ENCODE results near the gene COPS7A. TPM values are rescaled to one million over a fixed set of nuclear protein-coding genes. Genes with fewer than 3 reads are reported as not detected.
"Not testable (repeated sequence)": the region's sequence is repeated elsewhere in the genome, so short reads cannot be mapped to it uniquely, and the experiment has no call there.

Gene COPS7A
- total RNA-seq, 1 donor from 2014 or later = 35.8 TPM

DNA sequence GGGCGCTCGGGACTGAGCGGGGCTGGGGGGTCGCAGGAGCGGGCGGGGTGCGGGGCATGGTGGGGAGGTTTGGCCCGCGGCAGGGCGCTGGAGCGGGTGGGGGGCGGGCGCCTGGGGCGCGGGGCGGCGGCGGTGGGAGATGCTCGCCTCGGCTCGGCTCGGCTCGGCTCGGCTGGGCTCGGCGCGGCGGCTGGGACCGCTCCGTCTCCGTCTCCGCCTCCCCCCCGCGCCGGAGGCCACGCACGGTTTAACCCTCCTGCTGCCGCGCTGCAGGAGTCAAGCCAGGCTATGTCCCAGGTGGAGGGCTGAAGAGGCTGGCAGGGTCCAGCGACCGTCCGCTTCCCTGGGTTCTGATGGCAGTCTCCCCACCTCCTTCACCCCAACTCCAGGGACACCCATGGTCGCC lies 23.2 kb upstream of the COPS7A start, which contains the start of gene PIANP:
Gene PIANP, minus strand, starts transcription at position 170 of the 406 bp plus-strand sequence. CDS start 2,754 bp downstream, outside the sequence.
- H3K4me1 Mint-ChIP-seq = peaks cover 54% of the 10 kb centered on the region
- intact Hi-C loops (cut with micrococcal nuclease) = no loop called here
- H3K27me3 Mint-ChIP-seq = peaks cover 38% of the 10 kb centered on the region
- H3K9me3 Mint-ChIP-seq = no peaks in the 10 kb centered on the region
- H3K27ac Mint-ChIP-seq = no peak within 1 kb of the TSS
- ATAC-seq (ENCODE audit: low read depth) = peak; percentile 55
- CTCF ChIA-PET = no interaction called here
- TF ChIP-seq, protein P1, sequence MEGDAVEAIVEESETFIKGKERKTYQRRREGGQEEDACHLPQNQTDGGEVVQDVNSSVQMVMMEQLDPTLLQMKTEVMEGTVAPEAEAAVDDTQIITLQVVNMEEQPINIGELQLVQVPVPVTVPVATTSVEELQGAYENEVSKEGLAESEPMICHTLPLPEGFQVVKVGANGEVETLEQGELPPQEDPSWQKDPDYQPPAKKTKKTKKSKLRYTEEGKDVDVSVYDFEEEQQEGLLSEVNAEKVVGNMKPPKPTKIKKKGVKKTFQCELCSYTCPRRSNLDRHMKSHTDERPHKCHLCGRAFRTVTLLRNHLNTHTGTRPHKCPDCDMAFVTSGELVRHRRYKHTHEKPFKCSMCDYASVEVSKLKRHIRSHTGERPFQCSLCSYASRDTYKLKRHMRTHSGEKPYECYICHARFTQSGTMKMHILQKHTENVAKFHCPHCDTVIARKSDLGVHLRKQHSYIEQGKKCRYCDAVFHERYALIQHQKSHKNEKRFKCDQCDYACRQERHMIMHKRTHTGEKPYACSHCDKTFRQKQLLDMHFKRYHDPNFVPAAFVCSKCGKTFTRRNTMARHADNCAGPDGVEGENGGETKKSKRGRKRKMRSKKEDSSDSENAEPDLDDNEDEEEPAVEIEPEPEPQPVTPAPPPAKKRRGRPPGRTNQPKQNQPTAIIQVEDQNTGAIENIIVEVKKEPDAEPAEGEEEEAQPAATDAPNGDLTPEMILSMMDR (IDR thresholded peaks at IDR 0.05) = no peak
- POLR2A ChIA-PET = interaction anchor here (2.7 kb wide), 1 partner anchor 12 kb away, joined by 23 read pairs; the partner anchor contains the start of gene ZNF384
- H3K36me3 Mint-ChIP-seq (ENCODE audit: low read depth) = no peaks in the 10 kb centered on the region
- peak; percentile 52 for DNase-seq
- peak within 1 kb of the TSS; percentile 77 for H3K4me3 Mint-ChIP-seq

DNA sequence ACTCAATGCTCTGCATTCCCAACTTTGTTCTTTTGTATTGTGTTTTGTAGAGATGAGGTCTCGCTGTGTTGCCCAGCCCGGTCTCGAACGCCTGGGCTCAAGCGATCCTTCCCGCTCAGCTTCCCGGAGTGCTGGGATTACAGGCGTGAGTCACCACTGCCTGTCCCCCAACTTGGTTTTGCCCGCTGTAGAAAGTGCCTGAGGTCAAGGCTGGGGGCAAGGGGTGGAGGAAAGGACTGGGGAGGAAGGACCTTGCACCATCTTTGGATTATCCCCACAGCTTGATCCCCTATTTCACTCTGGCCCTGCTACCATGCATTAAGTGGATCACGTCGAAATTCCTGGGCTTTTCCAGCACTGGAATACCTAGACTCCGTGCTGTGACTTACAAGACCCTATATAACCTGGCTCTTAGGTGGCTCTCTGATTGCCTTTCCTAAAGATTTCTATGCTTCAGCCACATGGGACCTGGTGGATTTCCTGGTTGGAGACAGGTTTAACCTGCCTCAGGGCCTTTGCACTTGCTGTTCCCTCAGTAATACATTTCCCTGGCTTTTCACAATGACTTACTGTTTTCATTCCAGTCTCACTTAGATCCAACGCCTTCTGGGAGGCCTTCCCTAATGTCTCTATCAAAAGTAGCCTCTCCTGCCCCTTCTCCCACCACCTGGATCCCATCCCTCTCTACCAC lies 22.6 kb upstream of the COPS7A start:
- DNase-seq (no peak), ATAC-seq (ENCODE audit: low read depth) (no peak)
- CTCF ChIA-PET = no interaction called here
- Mint-ChIP-seq H3K4me1 (peaks cover 48% of the 10 kb centered on the region), H3K27me3 (peaks cover 38% of the 10 kb centered on the region), H3K9me3 (no peaks in the 10 kb centered on the region), H3K36me3 (ENCODE audit: low read depth) (no peaks in the 10 kb centered on the region), H3K27ac (no peak overlapping the region), H3K4me3 (peak overlapping the region; percentile 77)
- intact Hi-C loops (cut with micrococcal nuclease) = no loop called here
- TF ChIP-seq, protein P1 (IDR thresholded peaks at IDR 0.05) = no peak
- POLR2A ChIA-PET = no interaction called here

DNA sequence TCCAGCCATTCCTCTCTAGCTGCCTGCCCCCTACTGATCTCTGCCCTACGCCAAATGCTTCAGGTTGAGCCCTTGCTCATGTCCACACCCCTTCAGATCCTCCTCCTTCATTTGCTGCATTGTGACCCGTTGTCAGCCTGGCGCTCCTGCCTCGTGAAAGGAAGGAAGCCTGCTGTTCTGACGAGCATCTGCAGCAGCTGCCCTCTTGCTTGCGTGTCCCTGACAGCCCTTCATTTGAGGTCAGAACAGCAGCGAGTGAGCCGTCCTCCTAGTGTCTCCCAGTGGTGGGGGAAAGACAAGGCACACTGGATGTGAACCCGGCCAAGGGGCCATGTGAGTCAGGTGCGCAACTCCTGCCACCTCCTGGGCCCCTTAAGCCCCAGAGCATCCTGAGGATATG lies 20.2 kb upstream of the COPS7A start:
- no peak for DNase-seq
- CTCF ChIA-PET = no interaction called here
- H3K27ac Mint-ChIP-seq = no peak overlapping the region
- H3K27me3 Mint-ChIP-seq = peaks cover 41% of the 10 kb centered on the region
- intact Hi-C loops (cut with micrococcal nuclease) = no loop called here
- POLR2A ChIA-PET = no interaction called here
- H3K4me3 Mint-ChIP-seq = peak overlapping the region; percentile 1
- ATAC-seq (ENCODE audit: low read depth) = no peak
- H3K9me3 Mint-ChIP-seq = no peaks in the 10 kb centered on the region
- TF ChIP-seq, protein P1 (IDR thresholded peaks at IDR 0.05) = no peak
- H3K4me1 Mint-ChIP-seq = peaks cover 25% of the 10 kb centered on the region
- no peaks in the 10 kb centered on the region for H3K36me3 Mint-ChIP-seq (ENCODE audit: low read depth)

DNA sequence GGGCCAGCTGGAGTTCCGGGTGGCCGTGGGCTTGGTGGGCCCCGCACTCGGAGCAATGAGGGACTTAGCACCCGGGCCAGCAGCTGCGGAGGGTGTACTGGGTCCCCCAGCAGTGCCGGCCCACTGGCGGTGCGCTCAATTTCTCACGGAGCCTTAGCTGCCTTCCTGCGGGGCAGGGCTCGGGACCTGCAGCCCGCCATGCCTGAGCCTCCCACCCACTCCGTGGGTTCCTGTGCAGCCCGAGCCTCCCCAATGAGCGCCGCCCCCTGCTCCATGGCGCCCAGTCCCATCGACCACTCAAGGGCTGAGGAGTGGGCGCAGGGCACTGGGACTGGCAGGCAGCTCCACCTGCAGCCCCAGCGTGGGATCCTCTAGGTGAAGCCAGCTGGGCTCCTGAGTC lies 15.5 kb upstream of the COPS7A start:
- H3K27ac Mint-ChIP-seq; CTCF ChIA-PET; H3K4me1 Mint-ChIP-seq; DNase-seq; ATAC-seq (ENCODE audit: low read depth); H3K36me3 Mint-ChIP-seq (ENCODE audit: low read depth); H3K4me3 Mint-ChIP-seq; H3K9me3 Mint-ChIP-seq: not testable (repeated sequence)
- intact Hi-C loops (cut with micrococcal nuclease) = loop anchor here (2.0 kb wide), 1 partner anchor 14 kb away; no protein-coding TSS in a partner anchor
- POLR2A ChIA-PET = interaction anchor here (1.0 to 4.3 kb wide), 5 partner anchors 12 to 45 kb away, joined by 3 to 32 read pairs (median 8); partner anchors contain the start of genes COPS7A, MLF2 and ZNF384
- peaks cover 26% of the 10 kb centered on the region for H3K27me3 Mint-ChIP-seq

DNA sequence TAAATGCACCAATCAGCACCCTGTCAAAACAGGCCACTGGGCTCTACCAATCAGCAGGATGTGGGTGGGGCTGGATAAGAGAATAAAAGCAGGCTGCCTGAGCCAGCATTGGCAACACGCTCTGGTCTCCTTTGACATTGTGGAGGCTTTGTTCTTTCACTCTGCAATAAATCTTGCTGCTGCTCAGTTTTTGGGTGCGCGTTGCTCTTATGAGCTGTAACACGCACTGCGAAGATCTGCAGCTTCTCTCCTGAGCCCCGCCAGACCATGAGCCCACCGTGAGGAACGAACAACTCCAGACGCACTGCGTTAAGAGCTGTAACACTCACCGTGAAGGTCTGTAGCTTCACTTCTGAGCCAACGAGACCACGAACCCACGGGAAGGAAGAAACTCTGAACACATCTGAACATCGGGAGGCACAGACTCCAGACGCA lies 14.9 kb upstream of the COPS7A start:
- TF ChIP-seq, protein P1 (IDR thresholded peaks at IDR 0.05) = no peak
- H3K9me3 Mint-ChIP-seq = no peaks in the 10 kb centered on the region
- ChIA-PET POLR2A (interaction anchor here (0.6 to 4.3 kb wide), 6 partner anchors 12 to 44 kb away, joined by 3 to 32 read pairs (median 6); partner anchors contain the start of genes COPS7A, MLF2 and ZNF384), CTCF (no interaction called here)
- no peaks in the 10 kb centered on the region for H3K36me3 Mint-ChIP-seq (ENCODE audit: low read depth)
- H3K27me3 Mint-ChIP-seq = peaks cover 21% of the 10 kb centered on the region
- intact Hi-C loops (cut with micrococcal nuclease) = loop anchor here (2.0 kb wide), 1 partner anchor 14 kb away; no protein-coding TSS in a partner anchor
- DNase-seq (no peak), ATAC-seq (ENCODE audit: low read depth) (no peak)
- H3K27ac Mint-ChIP-seq = peak overlapping the region; percentile 43
- peak overlapping the region; percentile 81 for H3K4me3 Mint-ChIP-seq
- peaks cover 9% of the 10 kb centered on the region for H3K4me1 Mint-ChIP-seq

DNA sequence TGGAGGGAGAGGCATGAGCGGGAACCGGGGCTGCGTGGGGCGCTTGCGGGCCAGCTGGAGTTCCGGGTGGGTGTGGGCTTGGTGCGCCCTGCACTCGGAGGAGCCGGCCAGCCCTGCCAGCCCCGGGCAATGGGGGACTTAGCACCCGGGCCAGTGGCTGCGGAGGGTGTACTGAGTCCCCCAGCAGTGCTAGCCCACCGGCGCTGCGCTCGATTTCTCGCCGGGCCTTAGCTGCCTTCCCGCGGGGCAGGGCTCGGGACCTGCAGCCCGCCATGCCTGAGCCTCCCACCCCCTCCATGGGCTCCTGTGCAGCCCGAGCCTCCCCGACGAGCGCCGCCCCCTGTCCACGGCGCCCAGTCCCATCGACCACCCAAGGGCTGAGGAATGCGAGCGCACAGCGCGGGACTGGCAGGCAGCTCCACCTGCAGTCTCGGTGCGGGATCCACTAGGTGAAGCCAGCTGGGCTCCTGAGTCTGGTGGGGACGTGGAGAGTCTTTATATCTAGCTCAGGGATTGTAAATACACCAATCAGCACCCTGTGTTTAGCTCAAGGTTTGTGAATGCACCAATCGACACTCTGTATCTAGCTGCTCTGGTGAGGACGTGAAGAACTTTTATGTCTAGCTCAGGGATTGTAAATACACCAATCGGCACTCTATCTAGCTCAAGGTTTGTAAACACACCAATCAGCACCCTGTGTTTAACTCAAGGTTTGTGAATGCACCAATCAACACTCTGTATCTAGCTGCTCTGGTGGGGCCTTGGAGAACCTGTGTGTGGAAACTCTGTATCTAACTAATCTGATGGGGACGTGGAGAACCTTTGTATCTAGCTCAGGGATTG lies 7.6 kb upstream of the COPS7A start:
- CTCF ChIA-PET; H3K27ac Mint-ChIP-seq; H3K36me3 Mint-ChIP-seq (ENCODE audit: low read depth); ATAC-seq (ENCODE audit: low read depth); H3K9me3 Mint-ChIP-seq; H3K4me3 Mint-ChIP-seq; intact Hi-C loops (cut with micrococcal nuclease); H3K27me3 Mint-ChIP-seq; DNase-seq; H3K4me1 Mint-ChIP-seq: not testable (repeated sequence)
- POLR2A ChIA-PET = interaction anchor here (0.7 kb wide), 1 partner anchor 16 kb away, joined by 3 read pairs; no protein-coding TSS in a partner anchor

Measured in activated B cell treated with CpG ODN at 0.5 μM for 24 hours (primary cell).